K562 (cell line): ENCODE measurements around the gene TUBGCP5. TPM values are rescaled to one million over a fixed set of nuclear protein-coding genes. Genes with fewer than 3 reads are reported as not detected.
"Not testable (repeated sequence)": the region's sequence is repeated elsewhere in the genome, so short reads cannot be mapped to it uniquely, and the experiment has no call there.

ENCODE experiments used
- ATAC-seq: fragments of 200-7000 bp; cut with Tn5 transposase; 3 replicates; pipeline ENCODE4 v1.9.1; 2020; ENCODE audit warnings: moderate library complexity
- BruUV-seq: library from RNA; stranded (reverse); fragments of 400-500 nt; replicated peaks from 2 replicates; lab custom pipeline; 2021; lab: Mats Ljungman, UMichigan
- CTCF ChIA-PET: fragments of 300-600 bp; formaldehyde crosslinking; extraction: SDS; loops from one replicate; lab custom pipeline; 2021; ENCODE audit warnings: low intra/inter-chr PET ratio; lab: Yijun Ruan, JAX
- POLR2A ChIA-PET: fragments of 300-600, 350-650 bp; sonication (Branson Sonifier 250); formaldehyde crosslinking; extraction: SDS; loops from one replicate; lab custom pipeline; 2021; ENCODE audit warnings: antibody characterized with exemption, inconsistent platforms; lab: Yijun Ruan, JAX
- DNase-seq, 4 experiments: peaks; one replicate each; pipeline versions ENCODE4 v3.0.0 to v3.0.0-alpha.2; 2011 to 2018; ENCODE audit warnings: low spot score in 3 of 4, mixed read lengths in 3 of 4; ENCODE audit errors: extremely low read depth in 1 of 4
- FAIRE-seq: peaks from 2 replicates; lab custom pipeline; 2011; peaks lifted over from hg19 to GRCh38; lab: Jason Lieb, UNC
- H2AFZ ChIP-seq: 2 replicates; pipeline ENCODE4 v1.6.0; 2011; ENCODE audit warnings: low read depth, low read length, control low read depth, inconsistent platforms
- H3K27ac ChIP-seq: fragments of 200-600 bp; 3 replicates; pipeline ENCODE4 v1.8.0; 2011; ENCODE audit warnings: low read depth, mild to moderate bottlenecking, control low read depth, inconsistent platforms, low read length, moderate library complexity, mixed read lengths; ENCODE audit errors: extremely low read depth
- H3K27me3 ChIP-seq, 2 experiments: fragments of 300-600 bp in 1 of 2; 2 replicates in 1 of 2; 3 replicates in 1 of 2; pipeline versions ENCODE4 v1.6.0 to v1.8.0; 2011; ENCODE audit warnings: inconsistent platforms in 2 of 2, low read length in 2 of 2, mild to moderate bottlenecking in 1 of 2, mixed read lengths in 1 of 2, moderate library complexity in 1 of 2; ENCODE audit not compliant: control insufficient read depth in 2 of 2, insufficient read depth in 2 of 2
- H3K36me3 ChIP-seq: fragments of 300-600 bp; 3 replicates; pipeline ENCODE4 v1.8.0; 2011; ENCODE audit warnings: mild to moderate bottlenecking, low read length, inconsistent platforms; ENCODE audit not compliant: control insufficient read depth, insufficient read depth
- H3K4me1 ChIP-seq, 2 experiments: fragments of 200-600 bp in 1 of 2; replicated peaks in 1 of 2; 2 replicates in 1 of 2; 3 replicates in 1 of 2; pipeline versions ENCODE4 v1.5.1 to v1.8.0; 2011; ENCODE audit warnings: inconsistent platforms in 2 of 2, low read length in 2 of 2, mild to moderate bottlenecking in 1 of 2, mixed read lengths in 1 of 2, moderate library complexity in 1 of 2; ENCODE audit not compliant: control insufficient read depth in 2 of 2, insufficient read depth in 2 of 2
- H3K4me2 ChIP-seq: 2 replicates; pipeline ENCODE4 v1.6.1; 2011; ENCODE audit warnings: low read length, control low read depth, inconsistent platforms, mixed read lengths; ENCODE audit not compliant: insufficient read depth
- H3K4me3 ChIP-seq: fragments of 200-600 bp; sonication (generic), shearing (Covaris generic); 2 replicates; pipeline ENCODE4 v1.5.1; 2016; ENCODE audit warnings: control low read depth, inconsistent platforms
- H3K79me2 ChIP-seq: fragments of 200-600 bp; 3 replicates; pipeline ENCODE4 v1.8.0; 2011; ENCODE audit warnings: low read length, inconsistent platforms; ENCODE audit not compliant: control insufficient read depth, insufficient read depth
- H3K9ac ChIP-seq, 2 experiments: 2 replicates each; pipeline versions ENCODE4 v1.6.0 to v1.6.1; 2011; ENCODE audit warnings: low read depth in 2 of 2, low read length in 2 of 2, control low read depth in 1 of 2, inconsistent platforms in 1 of 2, mild to moderate bottlenecking in 1 of 2, mixed read lengths in 1 of 2; ENCODE audit not compliant: insufficient read depth in 1 of 2
- H3K9me1 ChIP-seq: one replicate; pipeline ENCODE4 v1.6.0; 2011; ENCODE audit warnings: inconsistent platforms, mild to moderate bottlenecking, low read length, moderate library complexity; ENCODE audit not compliant: control insufficient read depth, insufficient read depth
- H3K9me3 ChIP-seq: replicated peaks from 2 replicates; pipeline ENCODE4 v1.5.1; 2011; ENCODE audit warnings: low read depth, low read length, inconsistent platforms; ENCODE audit not compliant: control insufficient read depth, insufficient read depth
- H4K20me1 ChIP-seq: replicated peaks from 2 replicates; pipeline ENCODE4 v1.6.1; 2011; ENCODE audit warnings: low read length, inconsistent platforms, mixed read lengths; ENCODE audit not compliant: control insufficient read depth, insufficient read depth
- E2F8 ChIP-seq: fragments of 450-650 bp; IDR thresholded peaks from 2 replicates; pipeline ENCODE4 v1.7.1; 2018; ENCODE audit warnings: mild to moderate bottlenecking, low read depth; ENCODE audit not compliant: partially characterized antibody
- RBM15 ChIP-seq: fragments of 200-400 bp; formaldehyde crosslinking; IDR thresholded peaks from 2 replicates; pipeline ENCODE4 v1.6.1; 2018; ENCODE audit warnings: mild to moderate bottlenecking, low read length, moderate library complexity; ENCODE audit not compliant: insufficient read depth
- WGBS: fragments of 100-300 bp; shearing (Covaris generic); methylation state at CpG from one replicate; pipeline ENCODE4 v1.1.6; 2016; ENCODE audit warnings: low coverage, mixed read lengths; ENCODE audit not compliant: insufficient coverage; ENCODE audit errors: missing lambda C conversion rate; 5-methylcytosine and 5-hydroxymethylcytosine counted together
- in situ Hi-C: fragments of 300-500 bp; cut with MboI; formaldehyde crosslinking; loops from 4 replicates; pipeline ENCODE4 v1.15.0; 2018; ENCODE audit warnings: inconsistent platforms, mixed read lengths
- intact Hi-C: fragments of 100-400 bp; cut with micrococcal nuclease; formaldehyde crosslinking; loops from 2 replicates; pipeline ENCODE4 v1.14.2; 2022
- polyA plus RNA-seq, 8 experiments: library from polyadenylated mRNA; depleted of rRNA in 4 of 8; stranded (reverse) in 5 of 8; unstranded in 3 of 8; fragments of >200 nt; fragmentation: Nextera tagmentation in 2 of 8; fragmentation: Illumina TruSeq in 1 of 8; extraction: Ambion mirVana in 2 of 8; extraction: Trizol in 1 of 8; gene quantifications; 2 replicates each; pipeline versions ENCODE4 v1.2.1 to v1.2.3, GENCODE V29; 2011 to 2014; ENCODE audit warnings: inconsistent platforms in 1 of 8, missing spikeins in 1 of 8
- total RNA-seq, 7 experiments: library from RNA; depleted of rRNA in 6 of 7; stranded (reverse); fragments of >200 nt in 6 of 7; fragmentation: Illumina TruSeq in 2 of 7; extraction: Trizol in 2 of 7; gene quantifications; 2 replicates each; pipeline versions ENCODE4 v1.2.1 to v1.2.3, GENCODE V29; 2011 to 2021; ENCODE audit warnings: low replicate concordance in 1 of 7

TUBGCP5 gene
- total and polyA plus RNA-seq, 9 of the 15 experiments (the other 6 are each of a cell fraction or from before 2014, with no cell fraction given), result 5.8 to 33.9 (median 23.2) TPM

- no peak for TF ChIP-seq E2F8
Measured at GRCh38 chr15:23050708-23051107, 11.3 kb upstream of the TUBGCP5 start (continued).

- no peak overlapping the region for H3K27ac ChIP-seq
- CTCF ChIA-PET, result no interaction called here
- no peaks in the 10 kb centered on the region for H3K9me3 ChIP-seq
- no peak for TF ChIP-seq RBM15
- no peaks in the 10 kb centered on the region for H3K4me1 ChIP-seq
- ATAC-seq (no peak), FAIRE-seq (no peak), DNase-seq (no peak)
- H3K9ac ChIP-seq, result no peak overlapping the region
- H3K79me2 ChIP-seq, result no peaks in the 10 kb centered on the region
- intact Hi-C loops (no loop called here), in situ Hi-C loops (no loop called here)
- no peak overlapping the region for H3K4me2 ChIP-seq
- no peaks in the 10 kb centered on the region for H3K36me3 ChIP-seq
- H2AFZ ChIP-seq, result no peak overlapping the region
- POLR2A ChIA-PET, result no interaction called here
- BruUV-seq, result no TSS peak
- no peaks in the 10 kb centered on the region; a peak in 1 of 5 replicates for H3K27me3 ChIP-seq
- H3K4me3 ChIP-seq, result no peak overlapping the region
- WGBS, result 67% methylated on average over 10 of the region's 16 CpGs
- no peaks in the 10 kb centered on the region for H3K9me1 ChIP-seq
- H4K20me1 ChIP-seq, result no peaks in the 10 kb centered on the region
Measured at GRCh38 chr15:23049984-23050628, 10.7 kb upstream of the TUBGCP5 start.

- BruUV-seq, POLR2A ChIA-PET, H3K4me3 ChIP-seq, intact Hi-C loops, H3K9me1 ChIP-seq, H3K79me2 ChIP-seq, H3K27me3 ChIP-seq, H3K9ac ChIP-seq, H3K27ac ChIP-seq, FAIRE-seq, H4K20me1 ChIP-seq, H3K36me3 ChIP-seq, H2AFZ ChIP-seq, in situ Hi-C loops, H3K4me1 ChIP-seq, ATAC-seq, DNase-seq, H3K4me2 ChIP-seq, CTCF ChIA-PET, H3K9me3 ChIP-seq: not testable (repeated sequence)
- 55% methylated on average over 4 of the region's 9 CpGs for WGBS
Measured at GRCh38 chr15:23048572-23049282, 9.4 kb upstream of the TUBGCP5 start.

GRCh38 chr15:23043987-23044386, 4.6 kb upstream of the TUBGCP5 start:
- POLR2A ChIA-PET, H3K9ac ChIP-seq, CTCF ChIA-PET, DNase-seq, H3K79me2 ChIP-seq, FAIRE-seq, H3K4me3 ChIP-seq, H3K4me1 ChIP-seq, intact Hi-C loops, H3K9me1 ChIP-seq, H4K20me1 ChIP-seq, BruUV-seq, ATAC-seq, H3K4me2 ChIP-seq, H3K27ac ChIP-seq, H3K9me3 ChIP-seq, H3K36me3 ChIP-seq, H2AFZ ChIP-seq, H3K27me3 ChIP-seq, in situ Hi-C loops: not testable (repeated sequence)
- 0% methylated on average over 1 of the region's 2 CpGs for WGBS
